22Rv1 (cell line): Measurements from ENCODE around the gene EML4.

ENCODE experiments used
- CTCF ChIP-seq: fragments of 450-650 bp; IDR thresholded peaks from 2 replicates; pipeline ENCODE4 v1.5.1; 2017; ENCODE audit warnings: mild to moderate bottlenecking
- ZFX ChIP-seq: fragments of 450-650 bp; IDR thresholded peaks from 2 replicates; pipeline ENCODE4 v1.6.1; 2017; ENCODE audit warnings: antibody characterized with exemption, borderline replicate concordance

GRCh38 chr2:42281416-42282081 is 112.4 kb downstream of the EML4 start:
- TF ChIP-seq CTCF (no peak), ZFX (no peak)
